K562 (cell line): Measurements from ENCODE around the gene CDHR2. TPM values are rescaled to one million over a fixed set of nuclear protein-coding genes. Genes with fewer than 3 reads are reported as not detected.

Source experiments
- CAMTA2 ChIP-seq: fragments of 250-450 bp; sonication (Bioruptor Pico); conservative IDR thresholded peaks from 2 replicates; pipeline ENCODE4 v1.5.1; 2022
- COPS2 ChIP-seq: fragments of 450-650 bp; conservative IDR thresholded peaks from 2 replicates; pipeline ENCODE4 v1.6.1; 2016; ENCODE audit warnings: mild to moderate bottlenecking, moderate library complexity
- ELF2 ChIP-seq: fragments of 250-450 bp; sonication (Bioruptor Pico); IDR thresholded peaks from 2 replicates; pipeline ENCODE4 v1.5.0; 2021; ENCODE audit warnings: mild to moderate bottlenecking
- HLTF ChIP-seq: fragments of 450-650 bp; IDR thresholded peaks from 2 replicates; pipeline ENCODE4 v1.6.1; 2016
- KLF16 ChIP-seq: IDR thresholded peaks from 2 replicates; pipeline ENCODE4 v1.6.1; 2016; ENCODE audit warnings: antibody characterized with exemption
- MTF1 ChIP-seq: fragments of 250-450 bp; sonication (Bioruptor Pico); IDR thresholded peaks from 2 replicates; pipeline ENCODE4 v1.9.0; 2021; ENCODE audit warnings: moderate library complexity, mild to moderate bottlenecking, inconsistent platforms, borderline replicate concordance
- NFE2 ChIP-seq: IDR thresholded peaks from 2 replicates; pipeline ENCODE4 v1.6.1; 2014; ENCODE audit warnings: antibody characterized with exemption, low read depth
- PTRF ChIP-seq: fragments of 450-650 bp; IDR thresholded peaks from 2 replicates; pipeline ENCODE4 v1.6.1; 2016; ENCODE audit warnings: mild to moderate bottlenecking, missing genetic modification characterization, missing compliant biosample characterization
- RAD21 ChIP-seq, 2 experiments: fragments of 250-450 bp in 1 of 2; fragments of 450-650 bp in 1 of 2; sonication (Bioruptor Pico) in 1 of 2; formaldehyde crosslinking in 1 of 2; IDR thresholded peaks in 1 of 2; conservative IDR thresholded peaks in 1 of 2; 2 replicates each; pipeline versions ENCODE4 v1.4.0 to v1.8.0; 2020 to 2022; ENCODE audit warnings: mild to moderate bottlenecking in 2 of 2, moderate library complexity in 1 of 2
- STAT5A ChIP-seq: IDR thresholded peaks from 2 replicates; pipeline ENCODE4 v1.6.1; 2012; ENCODE audit warnings: low read length, inconsistent platforms, borderline replicate concordance
- ZNF561 ChIP-seq: fragments of 450-650 bp; formaldehyde crosslinking; conservative IDR thresholded peaks from 2 replicates; pipeline ENCODE4 v1.4.0; 2020; ENCODE audit warnings: mild to moderate bottlenecking, moderate library complexity
- ZNF778 ChIP-seq: fragments of 450-650 bp; formaldehyde crosslinking; IDR thresholded peaks from 2 replicates; pipeline ENCODE4 v1.4.0; 2020; ENCODE audit warnings: mild to moderate bottlenecking, moderate library complexity
- polyA plus RNA-seq, 8 experiments: library from polyadenylated mRNA; depleted of rRNA in 4 of 8; stranded (reverse) in 5 of 8; unstranded in 3 of 8; fragments of >200 nt; fragmentation: Nextera tagmentation in 2 of 8; fragmentation: Illumina TruSeq in 1 of 8; extraction: Ambion mirVana in 2 of 8; extraction: Trizol in 1 of 8; gene quantifications; 2 replicates each; pipeline versions ENCODE4 v1.2.1 to v1.2.3, GENCODE V29; 2011 to 2014; ENCODE audit warnings: inconsistent platforms in 1 of 8, missing spikeins in 1 of 8
- total RNA-seq, 7 experiments: library from RNA; depleted of rRNA in 6 of 7; stranded (reverse); fragments of >200 nt in 6 of 7; fragmentation: Illumina TruSeq in 2 of 7; extraction: Trizol in 2 of 7; gene quantifications; 2 replicates each; pipeline versions ENCODE4 v1.2.1 to v1.2.3, GENCODE V29; 2011 to 2021; ENCODE audit warnings: low replicate concordance in 1 of 7
- TF ChIP-seq, protein P1 (sequence below), 3 experiments: IDR thresholded peaks in 2 of 3; conservative IDR thresholded peaks in 1 of 3; 2 replicates each; pipeline ENCODE4 v1.5.1; 2011 to 2012; ENCODE audit warnings: low read length in 3 of 3, mild to moderate bottlenecking in 3 of 3, control low read depth in 2 of 3, improper control_type of control experiment in 1 of 3, inconsistent platforms in 1 of 3, low read depth in 1 of 3, mixed read lengths in 1 of 3, moderate library complexity in 1 of 3; ENCODE audit not compliant: insufficient read depth in 2 of 3

The CDHR2 gene
- total and polyA plus RNA-seq, 9 of the 15 experiments (the other 6 are each of a cell fraction or from before 2014, with no cell fraction given) = 0.01 to 0.62 (median 0.09) TPM; not detected in 2

DNA sequence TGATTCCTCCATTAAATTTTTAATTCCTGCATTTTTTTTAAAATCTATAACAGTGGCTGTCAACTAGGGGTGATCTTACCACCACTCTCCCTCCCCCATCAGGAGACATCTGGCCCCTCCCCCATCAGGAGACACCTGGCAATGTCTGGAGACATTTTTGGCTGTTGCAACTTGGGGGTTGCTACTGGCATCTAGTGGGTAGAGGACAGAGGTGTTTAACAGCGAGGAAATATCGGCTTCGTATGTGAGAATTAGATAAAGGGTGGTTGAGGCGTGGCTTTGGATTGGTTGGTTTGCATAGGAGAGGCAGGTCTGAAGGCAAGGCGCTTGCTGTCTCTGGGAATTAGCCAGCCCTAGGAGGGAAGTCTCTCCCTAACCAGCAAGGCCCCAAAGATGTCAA, 10.5 kb downstream of the CDHR2 start (continued):
- no peak for TF ChIP-seq NFE2
- TF ChIP-seq STAT5A = no peak
- TF ChIP-seq COPS2 = no peak
- TF ChIP-seq MTF1 (CRISPR knock-in tag) = no peak
- TF ChIP-seq, protein P1, sequence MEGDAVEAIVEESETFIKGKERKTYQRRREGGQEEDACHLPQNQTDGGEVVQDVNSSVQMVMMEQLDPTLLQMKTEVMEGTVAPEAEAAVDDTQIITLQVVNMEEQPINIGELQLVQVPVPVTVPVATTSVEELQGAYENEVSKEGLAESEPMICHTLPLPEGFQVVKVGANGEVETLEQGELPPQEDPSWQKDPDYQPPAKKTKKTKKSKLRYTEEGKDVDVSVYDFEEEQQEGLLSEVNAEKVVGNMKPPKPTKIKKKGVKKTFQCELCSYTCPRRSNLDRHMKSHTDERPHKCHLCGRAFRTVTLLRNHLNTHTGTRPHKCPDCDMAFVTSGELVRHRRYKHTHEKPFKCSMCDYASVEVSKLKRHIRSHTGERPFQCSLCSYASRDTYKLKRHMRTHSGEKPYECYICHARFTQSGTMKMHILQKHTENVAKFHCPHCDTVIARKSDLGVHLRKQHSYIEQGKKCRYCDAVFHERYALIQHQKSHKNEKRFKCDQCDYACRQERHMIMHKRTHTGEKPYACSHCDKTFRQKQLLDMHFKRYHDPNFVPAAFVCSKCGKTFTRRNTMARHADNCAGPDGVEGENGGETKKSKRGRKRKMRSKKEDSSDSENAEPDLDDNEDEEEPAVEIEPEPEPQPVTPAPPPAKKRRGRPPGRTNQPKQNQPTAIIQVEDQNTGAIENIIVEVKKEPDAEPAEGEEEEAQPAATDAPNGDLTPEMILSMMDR (IDR thresholded peaks at IDR 0.05 in 2 of 3, conservative IDR thresholded peaks at IDR 0.05 in 1 of 3; ENCODE audit: insufficient read depth in 2 of 3, low read depth in 1 of 3, low read length in 3 of 3) = peak; percentile 15 to 29 (median 20); a peak in 3 of 6 replicates
- no peak for TF ChIP-seq ELF2 (CRISPR knock-in tag)
- no peak for TF ChIP-seq KLF16
- no peak for TF ChIP-seq ZNF778 (CRISPR knock-in tag)
- no peak for TF ChIP-seq CAMTA2 (CRISPR knock-in tag)
- no peak for TF ChIP-seq PTRF (tag)
- TF ChIP-seq HLTF = no peak
- TF ChIP-seq ZNF561 = no peak
- peak in 1 of 2 experiments; percentile 30; a peak in 2 of 4 replicates for TF ChIP-seq RAD21 (CRISPR knock-in tag; conservative IDR thresholded peaks at IDR 0.05 in 1 of 2, IDR thresholded peaks at IDR 0.05 in 1 of 2)
